Measurements from ENCODE around the gene AHCYL1.

GRCh38 chr1:110051262-110051648 is 66.7 kb downstream of the AHCYL1 start:
- TF ChIP-seq ELF4 (IDR thresholded peaks at IDR 0.05) (no peak), SP1 (IDR thresholded peaks at IDR 0.05) (no peak), SUZ12 (IDR thresholded peaks at IDR 0.05) (no peak), BHLHE40 (IDR thresholded peaks at IDR 0.05; ENCODE audit: borderline replicate concordance) (no peak), LEF1 (IDR thresholded peaks at IDR 0.05; ENCODE audit: borderline replicate concordance) (no peak), CTBP1 (IDR thresholded peaks at IDR 0.05; ENCODE audit: borderline replicate concordance) (no peak), HDGF (IDR thresholded peaks at IDR 0.05; ENCODE audit: borderline replicate concordance) (no peak), FOXM1 (IDR thresholded peaks at IDR 0.05; ENCODE audit: borderline replicate concordance) (no peak), FOXK2 (IDR thresholded peaks at IDR 0.05) (no peak)
